NCI-H446 (cell line): ENCODE results near the gene ITPK1.
"Not testable (repeated sequence)": the region's sequence is repeated elsewhere in the genome, so short reads cannot be mapped to it uniquely, and the experiment has no call there.

ENCODE experiments used
- DNase-seq, 2 experiments: peaks; one replicate each; lab custom pipeline; 2025; lab: John Stamatoyannopoulos, UW

The ITPK1 gene

DNA sequence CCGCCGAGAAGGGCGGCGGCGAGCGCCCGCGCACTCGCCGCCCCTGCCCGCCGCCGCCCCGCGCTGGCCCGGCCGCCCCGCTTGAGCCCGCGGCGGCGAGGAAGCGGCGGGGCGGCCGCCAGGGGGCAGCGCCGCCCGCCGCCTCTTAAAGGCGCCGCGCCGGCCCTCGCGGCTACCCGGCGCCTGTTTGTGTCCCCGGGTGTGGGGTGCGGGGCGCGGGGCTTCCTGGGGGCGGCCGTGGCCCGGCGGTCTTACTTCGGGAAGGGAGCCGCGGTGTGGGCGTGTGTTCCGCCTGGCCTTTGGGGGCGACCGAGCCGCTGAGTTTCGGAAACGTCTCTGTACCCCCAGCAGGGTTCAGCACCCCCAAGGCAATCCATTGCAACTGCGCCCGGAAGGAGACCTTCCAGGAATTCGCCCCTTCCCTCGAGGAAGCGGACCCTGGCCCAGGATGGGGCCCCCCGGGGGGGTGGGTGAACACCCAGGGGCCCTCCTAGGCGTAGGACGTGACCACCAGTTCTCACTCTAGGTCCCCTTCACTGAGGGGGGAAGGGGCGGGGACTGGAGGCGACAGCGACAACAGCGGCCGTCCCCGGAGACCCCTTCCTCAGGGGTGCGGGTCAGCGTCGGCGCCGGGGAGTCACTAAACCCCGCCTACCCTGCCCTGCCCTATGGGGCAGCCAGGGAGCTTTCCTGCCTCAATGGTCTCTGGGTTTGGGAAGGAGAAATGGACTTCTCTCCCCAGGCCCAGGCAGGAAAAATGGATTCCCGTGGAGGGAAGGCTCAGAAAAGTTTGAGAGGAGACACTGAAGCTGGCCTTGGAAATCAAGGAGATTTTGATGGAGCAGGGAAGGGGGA is at the start of gene ITPK1:
ITPK1 (minus strand) TSS at position 105 of the 855 bp plus-strand sequence. CDS start 762 bp downstream, outside the sequence.
- peak; percentile 10 to 67 for DNase-seq

DNA sequence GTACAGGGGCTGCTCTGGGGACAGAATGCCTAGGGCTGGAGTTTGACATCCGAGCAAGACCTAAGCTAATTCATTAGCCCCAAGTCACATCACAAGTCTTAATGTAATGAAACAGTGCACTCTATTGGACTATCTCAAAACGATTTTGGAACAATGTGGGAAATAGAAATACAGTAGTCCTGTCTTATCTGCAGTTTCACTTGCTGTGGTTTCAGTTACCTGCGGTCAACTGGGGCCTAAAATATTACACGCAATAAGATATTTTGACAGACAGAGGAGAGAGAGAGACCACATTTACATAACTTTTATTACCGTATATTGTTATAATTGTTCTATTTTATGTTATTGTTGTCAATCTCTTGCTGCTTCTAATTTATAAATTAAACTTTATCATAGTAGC is 47.8 kb upstream of the ITPK1 start:
- no peak for DNase-seq

- DNase-seq, result no peak
Observed at GRCh38 chr14:93161411-93161940, 45.8 kb upstream of the ITPK1 start.

DNA sequence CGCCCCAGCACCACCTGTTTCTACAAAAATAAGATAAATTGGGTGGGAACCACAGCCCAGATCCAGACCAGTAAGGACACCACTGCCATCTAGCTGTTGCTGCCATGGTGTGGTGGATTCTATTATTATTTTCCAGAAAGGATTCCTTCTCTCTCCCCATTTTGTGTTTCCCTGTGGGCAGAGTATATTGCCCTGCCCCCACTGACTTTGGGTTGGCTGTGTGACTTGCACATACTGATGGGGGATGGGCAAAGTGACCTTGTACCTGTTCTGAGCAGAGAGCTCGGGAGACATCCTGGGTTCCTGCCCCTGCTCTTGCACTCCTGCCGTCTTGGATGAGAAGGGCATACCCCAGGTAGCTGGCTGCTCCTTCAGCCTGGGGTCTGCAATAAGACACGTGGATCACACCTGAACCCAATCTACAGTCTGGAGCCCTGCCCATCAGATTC is 44.7 kb upstream of the ITPK1 start:
- DNase-seq, result peak; percentile 24 to 54

DNA sequence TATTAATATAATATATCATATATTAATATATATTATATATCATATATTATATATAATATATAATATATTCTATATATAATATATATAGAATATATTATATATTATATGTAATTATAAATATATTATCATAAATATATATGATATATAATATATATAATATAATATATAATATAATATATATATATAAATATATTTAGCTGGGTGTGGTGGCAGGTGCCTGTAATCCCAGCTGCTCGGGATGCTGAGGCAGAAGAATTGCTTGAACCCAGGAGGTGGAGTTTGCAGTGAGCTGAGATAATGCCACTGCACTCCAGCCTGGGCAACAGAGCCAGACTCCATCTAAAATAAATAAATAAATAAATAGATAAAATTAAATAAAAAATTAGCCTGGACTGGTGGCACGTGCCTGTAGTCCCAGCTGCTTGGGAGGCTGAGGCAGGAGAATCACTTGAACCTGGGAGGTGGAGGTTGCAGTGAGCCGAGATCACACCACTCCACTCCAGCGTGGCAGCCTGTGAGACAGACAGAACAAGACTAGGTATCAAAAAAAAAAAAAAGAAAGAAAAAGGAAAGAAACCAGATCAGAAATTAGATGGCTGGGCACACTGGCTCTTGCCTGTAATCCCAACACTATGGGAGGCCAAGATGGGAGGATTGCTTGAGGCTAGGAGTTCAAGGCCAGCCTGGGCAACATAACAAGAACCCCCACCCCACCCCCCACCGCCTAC is 44.1 kb upstream of the ITPK1 start:
- DNase-seq, result not testable (repeated sequence)

GRCh38 chr14:93158349-93158748 is 42.6 kb upstream of the ITPK1 start:
- not testable (repeated sequence) for DNase-seq

DNA sequence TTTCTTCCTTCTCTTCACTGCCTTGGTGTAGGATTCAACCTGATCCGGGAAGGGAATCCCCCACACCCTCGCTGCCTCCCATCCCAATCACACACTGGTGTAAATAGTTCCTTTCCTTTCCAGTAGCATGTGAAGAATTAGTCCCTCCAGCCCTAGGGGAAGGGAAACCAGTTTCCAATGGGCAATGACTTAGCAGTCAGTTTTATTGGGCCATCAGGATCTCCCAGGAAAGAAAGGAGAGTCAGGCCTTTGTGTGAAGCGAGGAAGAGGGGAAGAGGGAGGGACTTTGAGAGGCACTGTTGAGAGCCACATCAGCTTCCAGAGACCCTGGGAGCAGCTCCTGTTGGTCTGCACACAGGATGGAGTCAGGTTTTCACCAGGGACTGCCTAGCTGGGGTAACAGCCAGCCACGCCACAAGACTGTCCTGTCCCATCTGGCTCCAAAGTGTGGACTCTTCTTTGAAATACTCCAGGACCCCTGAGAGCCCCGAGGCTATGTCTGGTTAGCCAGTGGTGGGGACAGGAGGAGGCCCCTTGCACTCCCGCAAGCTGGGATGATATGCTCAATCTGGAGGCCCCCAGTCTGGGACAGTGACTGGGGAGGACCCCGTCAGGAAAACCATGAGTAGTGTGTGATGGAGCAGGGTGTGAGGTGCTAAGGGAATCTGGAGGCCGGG is 41.1 kb upstream of the ITPK1 start:
- no peak for DNase-seq

GRCh38 chr14:93155667-93156066 is 39.9 kb upstream of the ITPK1 start:
- no peak for DNase-seq

GRCh38 chr14:93153121-93153520 is 37.4 kb upstream of the ITPK1 start:
- DNase-seq, result no peak

GRCh38 chr14:93150227-93151208 is 34.8 kb upstream of the ITPK1 start:
- DNase-seq, result no peak

DNA sequence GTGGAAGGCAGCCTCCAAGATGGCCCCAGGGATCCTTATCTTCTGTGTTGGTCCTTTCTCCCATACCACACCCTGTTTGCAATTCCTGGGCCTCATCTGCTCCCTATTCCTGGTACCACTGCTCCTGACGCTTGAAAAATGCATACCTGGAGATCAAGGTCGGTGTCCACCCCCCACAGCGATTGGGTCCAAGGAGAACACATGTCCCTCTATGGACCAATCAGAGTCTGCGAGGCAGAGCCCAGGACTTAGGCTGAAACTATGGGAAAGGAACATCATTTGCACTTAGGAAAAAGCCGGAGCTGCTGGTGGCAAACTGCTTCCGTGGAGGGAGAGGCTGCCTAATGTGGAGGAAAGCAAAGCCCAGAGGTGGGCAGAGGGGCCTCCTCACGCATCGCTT is 33.3 kb upstream of the ITPK1 start:
- DNase-seq, result no peak

- no peak for DNase-seq
Observed at GRCh38 chr14:93146119-93146518, 30.4 kb upstream of the ITPK1 start.

DNA sequence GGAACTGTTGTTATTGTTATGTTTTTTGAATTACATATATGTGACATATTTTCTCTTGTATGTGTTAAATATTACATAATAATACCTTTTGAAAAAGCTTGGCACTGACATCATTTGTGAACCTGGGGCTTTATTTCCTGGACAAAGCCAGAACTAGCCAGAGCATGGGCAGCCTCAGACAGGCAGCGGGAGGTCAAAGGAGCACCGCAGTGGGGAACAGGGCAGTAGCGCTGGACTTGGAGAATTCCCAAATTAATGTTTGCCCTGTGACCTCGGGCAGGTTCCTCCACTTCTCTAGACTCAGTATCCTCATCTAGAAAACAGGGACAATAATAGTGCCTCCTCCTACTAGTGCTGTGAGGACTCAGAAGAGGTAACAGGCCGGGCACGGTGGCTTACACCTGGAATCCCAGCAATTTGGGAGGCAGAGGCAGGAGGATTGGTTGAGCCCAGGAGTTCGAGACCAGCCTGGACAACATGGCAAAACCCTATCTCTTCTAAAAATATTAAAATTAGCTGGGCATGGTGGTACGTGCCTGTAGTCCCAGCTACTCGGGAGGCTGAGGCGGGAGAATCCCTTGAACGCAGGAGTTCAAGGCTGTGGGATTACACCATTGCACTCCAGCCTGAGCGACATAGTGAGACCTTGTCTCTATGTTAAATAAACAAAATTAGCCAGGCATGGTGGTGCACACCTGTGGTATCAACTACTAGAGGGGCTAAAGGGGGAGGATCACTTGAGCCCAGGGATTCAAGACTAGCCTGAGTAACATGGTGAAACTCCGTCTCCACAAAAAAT is 27.3 kb upstream of the ITPK1 start:
- DNase-seq, result no peak

- DNase-seq, result peak in 1 of 2 experiments; percentile 32
Observed at GRCh38 chr14:93137864-93138263, 22.1 kb upstream of the ITPK1 start.

DNA sequence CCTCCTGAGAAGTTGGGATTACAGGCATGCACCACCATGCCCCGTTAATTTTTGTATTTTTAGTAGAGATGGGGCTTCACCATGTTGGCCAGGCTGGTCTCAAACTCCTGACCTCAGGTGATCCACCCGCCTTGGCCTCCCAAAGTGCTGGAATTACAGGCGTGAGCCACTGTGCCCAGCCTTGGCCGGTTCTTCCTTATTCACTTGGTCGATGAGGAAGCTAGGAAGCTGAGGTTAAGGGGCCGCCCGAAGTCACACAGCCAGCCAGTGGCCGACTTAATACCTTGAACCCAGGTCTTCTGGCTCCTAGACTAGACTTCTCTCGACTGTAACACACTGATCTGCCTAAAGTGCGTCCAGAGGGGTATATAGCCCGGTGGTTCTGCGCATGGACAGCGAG is 20.8 kb upstream of the ITPK1 start:
- DNase-seq, result not testable (repeated sequence)

GRCh38 chr14:93136009-93136408 is 20.3 kb upstream of the ITPK1 start:
- no peak for DNase-seq

DNA sequence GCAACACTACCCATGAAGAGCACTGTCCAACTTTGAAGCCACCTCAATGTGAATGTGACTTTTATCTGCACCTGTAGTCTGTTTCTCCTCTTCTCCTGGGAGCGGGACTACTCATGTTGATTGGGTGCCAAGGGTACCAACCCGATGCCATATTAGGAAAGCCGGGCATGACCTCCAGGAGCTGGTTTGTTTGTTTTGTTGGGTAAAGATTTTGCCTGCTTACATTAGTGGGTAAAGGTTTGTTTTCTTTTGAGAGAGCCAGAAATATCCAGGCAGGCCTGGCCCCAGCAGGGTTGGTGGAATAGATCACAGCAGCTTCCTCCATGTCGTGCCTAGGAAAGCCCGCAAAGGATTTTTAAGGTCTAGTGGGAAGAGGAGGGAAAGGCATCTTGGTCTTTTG is 19.7 kb upstream of the ITPK1 start:
- no peak for DNase-seq

- DNase-seq, result no peak
Observed at GRCh38 chr14:93133464-93133863, 17.7 kb upstream of the ITPK1 start.

- DNase-seq, result peak in 1 of 2 experiments; percentile 44
Observed at GRCh38 chr14:93132472-93133065, 16.8 kb upstream of the ITPK1 start.
